GM12873 (cell line): Measurements from ENCODE around the gene POPDC2.

ENCODE experiments used
- TF ChIP-seq, protein P1 (sequence below): IDR thresholded peaks from 2 replicates; pipeline ENCODE4 v1.5.1; 2012; ENCODE audit warnings: low read depth, mild to moderate bottlenecking, moderate library complexity, low read length, control low read depth; ENCODE audit not compliant: insufficient read depth; ENCODE audit errors: missing control alignments

The POPDC2 gene

GRCh38 chr3:119644481-119644880, 15.9 kb downstream of the POPDC2 start:
- TF ChIP-seq, protein P1, sequence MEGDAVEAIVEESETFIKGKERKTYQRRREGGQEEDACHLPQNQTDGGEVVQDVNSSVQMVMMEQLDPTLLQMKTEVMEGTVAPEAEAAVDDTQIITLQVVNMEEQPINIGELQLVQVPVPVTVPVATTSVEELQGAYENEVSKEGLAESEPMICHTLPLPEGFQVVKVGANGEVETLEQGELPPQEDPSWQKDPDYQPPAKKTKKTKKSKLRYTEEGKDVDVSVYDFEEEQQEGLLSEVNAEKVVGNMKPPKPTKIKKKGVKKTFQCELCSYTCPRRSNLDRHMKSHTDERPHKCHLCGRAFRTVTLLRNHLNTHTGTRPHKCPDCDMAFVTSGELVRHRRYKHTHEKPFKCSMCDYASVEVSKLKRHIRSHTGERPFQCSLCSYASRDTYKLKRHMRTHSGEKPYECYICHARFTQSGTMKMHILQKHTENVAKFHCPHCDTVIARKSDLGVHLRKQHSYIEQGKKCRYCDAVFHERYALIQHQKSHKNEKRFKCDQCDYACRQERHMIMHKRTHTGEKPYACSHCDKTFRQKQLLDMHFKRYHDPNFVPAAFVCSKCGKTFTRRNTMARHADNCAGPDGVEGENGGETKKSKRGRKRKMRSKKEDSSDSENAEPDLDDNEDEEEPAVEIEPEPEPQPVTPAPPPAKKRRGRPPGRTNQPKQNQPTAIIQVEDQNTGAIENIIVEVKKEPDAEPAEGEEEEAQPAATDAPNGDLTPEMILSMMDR: no peak

- TF ChIP-seq, protein P1: no peak
Measured at GRCh38 chr3:119643528-119643927, 16.9 kb downstream of the POPDC2 start.

GRCh38 chr3:119642746-119643473, 17.5 kb downstream of the POPDC2 start:
- TF ChIP-seq, protein P1: no peak

DNA sequence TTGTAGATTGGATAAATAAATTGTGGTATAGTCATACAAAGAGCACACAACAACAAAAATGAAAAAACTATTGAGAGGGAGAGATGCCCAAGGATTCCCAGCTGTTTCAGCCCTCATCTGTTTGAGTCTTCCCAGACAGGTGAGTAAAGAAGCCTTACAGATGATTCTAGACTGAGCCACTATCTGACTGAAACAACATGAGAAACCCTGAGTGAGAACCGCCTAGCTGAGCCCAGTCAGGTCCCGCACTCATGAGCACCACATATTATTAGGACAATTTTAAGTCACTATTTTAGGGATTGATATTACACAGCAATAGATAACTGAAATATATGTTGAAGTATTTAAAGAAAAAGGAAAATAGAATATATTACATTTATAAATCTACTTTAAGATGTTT, 19.0 kb downstream of the POPDC2 start:
- TF ChIP-seq, protein P1: no peak

GRCh38 chr3:119639494-119640350, 20.7 kb downstream of the POPDC2 start:
- TF ChIP-seq, protein P1: no peak

DNA sequence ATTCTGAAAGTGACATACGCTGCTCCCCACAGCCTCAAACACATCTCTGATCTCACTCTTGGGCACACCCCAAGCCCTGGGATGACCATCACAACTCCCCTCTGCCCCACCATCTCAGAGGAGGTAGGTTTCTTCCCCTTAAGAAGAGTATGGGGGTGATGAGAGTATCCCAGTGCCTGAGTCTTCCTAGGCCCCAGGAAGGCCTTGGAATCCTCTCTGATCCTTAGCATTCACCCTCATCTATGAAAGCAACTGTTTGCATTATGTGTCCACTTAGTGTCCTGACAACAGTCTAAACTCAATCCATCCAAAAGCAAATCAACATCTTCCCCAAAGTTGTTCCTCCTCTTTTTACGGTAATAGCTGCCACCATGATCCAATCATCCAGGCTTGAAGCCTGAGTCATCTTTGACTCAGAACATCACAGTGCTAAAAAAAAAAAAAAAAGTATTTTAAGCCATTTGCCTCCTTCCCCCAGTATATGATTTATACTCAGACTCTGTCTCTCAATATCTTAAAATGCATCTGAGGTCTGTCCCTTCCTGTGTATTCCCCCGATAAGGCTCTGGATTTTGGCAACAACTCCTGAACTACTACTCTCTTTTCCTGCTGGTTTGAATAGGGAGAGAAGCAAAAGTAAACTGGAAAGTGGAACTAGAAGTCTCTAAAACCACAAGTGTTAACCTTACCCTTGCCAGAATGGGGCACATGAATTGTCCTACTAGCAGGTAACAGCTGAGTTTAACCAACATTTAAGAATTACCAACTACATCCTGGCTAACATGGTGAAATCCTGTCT, 22.5 kb downstream of the POPDC2 start:
- TF ChIP-seq, protein P1: no peak

GRCh38 chr3:119636891-119637611, 23.3 kb downstream of the POPDC2 start:
- TF ChIP-seq, protein P1: no peak
